ENCODE results near the gene ARHGEF1.
"Not testable (repeated sequence)": the region's sequence is repeated elsewhere in the genome, so short reads cannot be mapped to it uniquely, and the experiment has no call there.

Gene ARHGEF1

GRCh38 chr19:41906916-41907680, 24.1 kb downstream of the ARHGEF1 start:
- DNase-seq = no peak

GRCh38 chr19:41907994-41908615, 25.1 kb downstream of the ARHGEF1 start:
- no peak for DNase-seq

- DNase-seq = no peak
Observed at GRCh38 chr19:41908724-41909464, 25.9 kb downstream of the ARHGEF1 start.

GRCh38 chr19:41909706-41910105, 26.7 kb downstream of the ARHGEF1 start:
- no peak for DNase-seq

- no peak for DNase-seq
Observed at GRCh38 chr19:41910240-41910991, 27.4 kb downstream of the ARHGEF1 start.

GRCh38 chr19:41910992-41911888, 28.3 kb downstream of the ARHGEF1 start:
- DNase-seq = no peak

GRCh38 chr19:41911889-41912731, 29.1 kb downstream of the ARHGEF1 start:
- DNase-seq = no peak

- no peak for DNase-seq
Observed at GRCh38 chr19:41912899-41913537, 30.0 kb downstream of the ARHGEF1 start.

GRCh38 chr19:41913538-41914423, 30.8 kb downstream of the ARHGEF1 start:
- no peak for DNase-seq

GRCh38 chr19:41914424-41914834, 31.4 kb downstream of the ARHGEF1 start:
- DNase-seq = not testable (repeated sequence)

GRCh38 chr19:41915021-41915775, 32.2 kb downstream of the ARHGEF1 start:
- no peak for DNase-seq

GRCh38 chr19:41915776-41916414, 32.9 kb downstream of the ARHGEF1 start:
- no peak for DNase-seq

- no peak for DNase-seq
Observed at GRCh38 chr19:41917676-41918075, 34.7 kb downstream of the ARHGEF1 start.

GRCh38 chr19:41918095-41918494, 35.1 kb downstream of the ARHGEF1 start:
- no peak for DNase-seq

GRCh38 chr19:41918653-41919244, 35.8 kb downstream of the ARHGEF1 start:
- DNase-seq = no peak

GRCh38 chr19:41919948-41920712, 37.1 kb downstream of the ARHGEF1 start:
- DNase-seq = no peak
